Duodenal mucosa (tissue), 2 donors: ENCODE measurements around the gene ADPRHL1.

Experiments
- H3K27ac ChIP-seq: one replicate; pipeline ENCODE4 v1.7.0; 2013; ENCODE audit warnings: low read depth, low read length
- H3K27me3 ChIP-seq, 2 donors: one replicate each; pipeline ENCODE4 v1.7.0; 2013; ENCODE audit warnings: low read length in 2 of 2, control low read depth in 1 of 2; ENCODE audit not compliant: insufficient read depth in 2 of 2, control insufficient read depth in 1 of 2
- H3K36me3 ChIP-seq, 2 donors: one replicate each; pipeline ENCODE4 v1.7.0; 2013; ENCODE audit warnings: low read length in 2 of 2, control low read depth in 1 of 2; ENCODE audit not compliant: insufficient read depth in 2 of 2, control insufficient read depth in 1 of 2
- H3K4me1 ChIP-seq, 2 donors: one replicate each; pipeline ENCODE4 v1.7.0; 2013; ENCODE audit warnings: low read length in 2 of 2, control low read depth in 1 of 2; ENCODE audit not compliant: insufficient read depth in 2 of 2, control insufficient read depth in 1 of 2
- H3K4me3 ChIP-seq, 2 donors: one replicate each; pipeline ENCODE4 v1.7.0; 2013; ENCODE audit warnings: low read length in 2 of 2, low read depth in 1 of 2
- H3K9ac ChIP-seq, 2 donors: one replicate each; pipeline ENCODE4 v1.7.0; 2013; ENCODE audit warnings: low read length in 2 of 2, low read depth in 1 of 2
- H3K9me3 ChIP-seq, 2 donors: one replicate each; pipeline ENCODE4 v1.7.0; 2013; ENCODE audit warnings: low read length in 2 of 2, control low read depth in 1 of 2; ENCODE audit not compliant: control insufficient read depth in 1 of 2

ADPRHL1 gene

GRCh38 chr13:113404366-113404722, 48.9 kb downstream of the ADPRHL1 start:
- Histone ChIP-seq H3K9me3 (no peaks in the 10 kb centered on the region), H3K36me3 (no peaks in the 10 kb centered on the region), H3K9ac (no peak overlapping the region), H3K4me1 (peaks cover 0 to 5% of the 10 kb centered on the region in 2 donors), H3K27ac (no peak overlapping the region), H3K4me3 (no peak overlapping the region), H3K27me3 (no peaks in the 10 kb centered on the region)

DNA sequence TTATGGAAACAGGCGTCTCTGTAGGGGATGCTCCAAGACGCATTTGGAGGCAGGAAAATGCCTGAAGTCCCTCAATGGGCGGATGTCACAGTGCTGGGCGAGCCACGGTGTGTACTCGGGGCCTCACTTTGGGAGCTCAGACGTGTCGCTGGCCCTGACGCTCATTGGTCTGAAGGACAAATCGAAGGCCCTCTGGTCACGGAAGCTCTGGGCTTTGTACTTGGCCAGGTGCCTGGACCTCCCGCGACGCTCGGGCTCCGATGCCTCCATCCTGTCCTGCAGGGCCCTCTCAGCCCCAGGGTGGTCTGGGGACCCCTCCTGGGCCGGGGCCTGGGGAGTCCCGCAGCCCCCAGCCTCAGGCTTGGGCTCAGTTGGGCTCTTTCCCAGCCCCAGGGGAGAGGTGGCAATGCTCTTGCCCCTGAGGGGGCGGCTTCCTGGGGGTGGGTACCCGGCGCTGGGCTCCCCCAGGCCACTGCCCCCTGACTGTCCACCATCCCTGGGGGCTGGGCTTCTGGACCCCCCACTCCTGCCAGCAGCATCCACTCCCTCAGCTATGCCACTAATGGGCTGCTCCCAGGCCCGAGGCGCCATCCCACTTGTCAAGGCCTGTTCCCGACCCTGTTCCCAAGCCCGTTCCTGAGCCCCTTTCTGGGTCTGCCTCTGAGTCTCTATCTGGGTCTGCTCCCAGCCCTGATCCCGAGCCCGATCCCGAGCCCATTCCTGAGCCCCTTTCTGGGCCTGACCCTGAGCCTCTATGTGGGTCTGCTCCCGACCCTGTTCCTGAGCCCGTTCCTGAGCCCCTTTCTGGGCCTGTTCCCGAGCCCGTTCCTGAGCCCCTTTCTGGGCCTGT, 49.8 kb downstream of the ADPRHL1 start:
- H3K9ac ChIP-seq: no peak overlapping the region
- no peaks in the 10 kb centered on the region for H3K27me3 ChIP-seq
- H3K4me1 ChIP-seq: peaks cover 0 to 5% of the 10 kb centered on the region in 2 donors
- H3K36me3 ChIP-seq: no peaks in the 10 kb centered on the region
- no peak overlapping the region for H3K4me3 ChIP-seq
- no peak overlapping the region for H3K27ac ChIP-seq
- H3K9me3 ChIP-seq: no peaks in the 10 kb centered on the region

GRCh38 chr13:113402471-113403254, 50.6 kb downstream of the ADPRHL1 start:
- Histone ChIP-seq H3K27ac (no peak overlapping the region), H3K4me1 (peaks cover 0 to 5% of the 10 kb centered on the region in 2 donors), H3K4me3 (no peak overlapping the region), H3K9me3 (no peaks in the 10 kb centered on the region), H3K36me3 (no peaks in the 10 kb centered on the region), H3K9ac (no peak overlapping the region), H3K27me3 (no peaks in the 10 kb centered on the region)

GRCh38 chr13:113401452-113402415, 51.6 kb downstream of the ADPRHL1 start:
- Histone ChIP-seq H3K9me3 (no peaks in the 10 kb centered on the region), H3K9ac (no peak overlapping the region), H3K27me3 (no peaks in the 10 kb centered on the region), H3K4me3 (no peak overlapping the region), H3K4me1 (peaks cover 2 to 5% of the 10 kb centered on the region in 2 donors), H3K27ac (no peak overlapping the region), H3K36me3 (no peaks in the 10 kb centered on the region)

GRCh38 chr13:113400621-113401451, 52.5 kb downstream of the ADPRHL1 start:
- no peak overlapping the region for H3K4me3 ChIP-seq
- H3K9ac ChIP-seq: no peak overlapping the region
- no peaks in the 10 kb centered on the region for H3K9me3 ChIP-seq
- H3K27ac ChIP-seq: no peak overlapping the region
- no peaks in the 10 kb centered on the region for H3K36me3 ChIP-seq
- no peaks in the 10 kb centered on the region for H3K27me3 ChIP-seq
- peaks cover 3 to 10% of the 10 kb centered on the region in 2 donors for H3K4me1 ChIP-seq

DNA sequence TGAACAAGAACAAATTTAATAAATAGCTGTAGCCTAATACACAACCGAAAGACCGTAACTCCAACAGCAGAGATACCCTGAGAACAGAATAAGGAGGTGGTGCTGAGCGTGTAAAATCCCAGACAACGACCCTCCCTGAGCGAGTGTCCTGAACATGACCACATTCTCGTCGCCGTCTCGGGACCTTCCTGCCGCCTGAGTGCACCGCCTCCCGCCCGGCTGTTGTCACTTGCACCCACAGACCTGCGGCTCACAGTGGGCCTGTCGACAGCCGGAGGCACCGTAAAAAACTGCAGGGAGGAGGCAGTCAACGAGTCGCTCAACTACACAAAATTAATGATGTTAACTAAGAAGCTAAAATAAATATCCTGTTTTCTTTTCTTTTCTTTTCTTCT, 53.5 kb downstream of the ADPRHL1 start:
- Histone ChIP-seq H3K27ac (no peak overlapping the region), H3K27me3 (no peaks in the 10 kb centered on the region), H3K9me3 (no peaks in the 10 kb centered on the region), H3K36me3 (no peaks in the 10 kb centered on the region), H3K4me1 (peaks cover 3 to 10% of the 10 kb centered on the region in 2 donors), H3K4me3 (no peak overlapping the region), H3K9ac (no peak overlapping the region)

- no peaks in the 10 kb centered on the region for H3K36me3 ChIP-seq
- H3K9me3 ChIP-seq: no peaks in the 10 kb centered on the region
- no peak overlapping the region for H3K9ac ChIP-seq
- peaks cover 3 to 10% of the 10 kb centered on the region in 2 donors for H3K4me1 ChIP-seq
- H3K27ac ChIP-seq: no peak overlapping the region
- no peaks in the 10 kb centered on the region for H3K27me3 ChIP-seq
- H3K4me3 ChIP-seq: no peak overlapping the region
Measured at GRCh38 chr13:113398963-113399754, 54.1 kb downstream of the ADPRHL1 start.

DNA sequence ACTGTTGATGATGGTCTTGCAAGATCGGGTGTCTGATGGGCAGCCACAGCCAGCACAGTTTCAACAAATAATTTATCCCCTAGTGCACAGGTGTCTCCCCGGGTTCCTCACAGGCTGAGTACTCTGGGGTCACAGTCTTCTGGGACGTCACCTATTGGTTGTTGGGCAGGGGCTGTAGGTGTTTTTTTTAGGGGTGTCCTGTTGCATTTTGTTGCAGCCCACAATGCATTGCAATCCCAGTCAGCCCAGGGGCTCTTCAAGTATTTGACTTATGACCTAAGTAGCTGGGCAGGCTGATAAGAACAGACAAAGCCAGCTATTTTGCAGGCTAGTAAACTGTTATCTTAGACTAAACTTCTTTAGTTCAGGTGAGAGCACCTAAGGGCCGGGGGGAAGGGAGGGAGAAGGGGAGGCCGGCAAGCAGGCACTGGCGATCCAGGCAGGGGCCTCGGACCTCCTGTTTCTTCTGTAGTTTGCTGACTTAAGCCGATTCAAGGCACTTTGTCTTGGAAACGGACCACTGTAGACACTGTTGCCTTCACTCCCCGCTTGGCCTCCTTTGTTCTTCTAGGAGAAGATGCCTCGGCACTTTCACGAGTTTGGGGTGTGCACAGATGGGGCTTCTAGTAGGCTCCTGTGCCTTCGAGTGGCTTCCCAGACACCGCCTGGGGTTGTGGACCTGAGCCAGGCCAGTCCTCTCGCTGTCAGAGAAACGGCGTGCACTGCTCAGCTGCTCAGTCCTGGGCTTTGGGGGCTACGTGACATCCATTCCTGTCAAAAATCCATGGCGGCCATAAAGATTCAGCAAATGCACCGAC, 55.5 kb downstream of the ADPRHL1 start:
- Histone ChIP-seq H3K9me3 (no peaks in the 10 kb centered on the region), H3K27ac (no peak overlapping the region), H3K9ac (no peak overlapping the region), H3K36me3 (no peaks in the 10 kb centered on the region), H3K4me1 (peaks cover 10 to 16% of the 10 kb centered on the region in 2 donors), H3K27me3 (no peaks in the 10 kb centered on the region), H3K4me3 (no peak overlapping the region)
